HEK293 (cell line): ENCODE data around the gene NCOA7.

Source experiments
- CTCF ChIA-PET: fragments of 350-600 bp; formaldehyde crosslinking; extraction: SDS; loops from one replicate; lab custom pipeline; 2021; ENCODE audit warnings: antibody characterized with exemption; lab: Yijun Ruan, JAX
- POLR2A ChIA-PET: fragments of 300-600 bp; formaldehyde crosslinking; extraction: SDS; loops from one replicate; lab custom pipeline; 2020; ENCODE audit warnings: antibody characterized with exemption, inconsistent platforms; lab: Yijun Ruan, JAX
- H3K27ac ChIP-seq: fragments of 200-500 bp; sonication (Bioruptor generic); 2 replicates; pipeline ENCODE4 v1.5.1; 2014; ENCODE audit warnings: low read depth, low read length, control low read depth, inconsistent platforms; ENCODE audit errors: extremely low read depth
- H3K36me3 ChIP-seq, 2 experiments: fragments of 200-500 bp in 1 of 2; sonication (Bioruptor generic) in 1 of 2; 1 replicate in 1 of 2; 2 replicates in 1 of 2; pipeline ENCODE4 v1.5.1; 2014 to 2017; ENCODE audit warnings: inconsistent platforms in 2 of 2, low read length in 2 of 2; ENCODE audit not compliant: control insufficient read depth in 2 of 2, insufficient read depth in 1 of 2
- H3K4me1 ChIP-seq: fragments of 200-500 bp; sonication (Bioruptor generic); 2 replicates; pipeline ENCODE4 v1.5.1; 2014; ENCODE audit warnings: mild to moderate bottlenecking, low read length, inconsistent platforms; ENCODE audit not compliant: control insufficient read depth, insufficient read depth
- H3K4me3 ChIP-seq: 2 replicates; pipeline ENCODE4 v1.5.1; 2011; ENCODE audit warnings: low read depth, mild to moderate bottlenecking, control low read depth, low read length, moderate library complexity
- H3K9me3 ChIP-seq: fragments of 200-500 bp; sonication (Bioruptor generic); 2 replicates; pipeline ENCODE4 v1.5.1; 2014; ENCODE audit warnings: low read depth, low read length, inconsistent platforms; ENCODE audit not compliant: control insufficient read depth, insufficient read depth
- AEBP2 ChIP-seq: fragments of 450-650 bp; formaldehyde crosslinking; IDR thresholded peaks from 2 replicates; pipeline ENCODE4 v1.5.1; 2016; ENCODE audit warnings: missing biosample characterization, missing genetic modification characterization, borderline replicate concordance
- BCL6B ChIP-seq: fragments of 450-650 bp; formaldehyde crosslinking; IDR thresholded peaks from 2 replicates; pipeline ENCODE4 v1.5.1; 2017; ENCODE audit warnings: missing biosample characterization, missing genetic modification characterization
- FEZF1 ChIP-seq: fragments of 450-650 bp; formaldehyde crosslinking; IDR thresholded peaks from 2 replicates; pipeline ENCODE4 v1.5.1; 2016; ENCODE audit warnings: missing biosample characterization, missing genetic modification characterization
- GLI2 ChIP-seq: fragments of 450-650 bp; formaldehyde crosslinking; IDR thresholded peaks from 2 replicates; pipeline ENCODE4; 2017; ENCODE audit warnings: missing biosample characterization, missing genetic modification characterization, low read depth, borderline replicate concordance
- GLIS1 ChIP-seq: fragments of 450-650 bp; formaldehyde crosslinking; IDR thresholded peaks from 2 replicates; pipeline ENCODE4 v1.5.1; 2016; ENCODE audit warnings: missing biosample characterization, missing genetic modification characterization
- KLF10 ChIP-seq: fragments of 450-650 bp; IDR thresholded peaks from 2 replicates; pipeline ENCODE4 v1.5.1; 2018; ENCODE audit warnings: missing biosample characterization, mild to moderate bottlenecking, missing genetic modification characterization
- PATZ1 ChIP-seq: fragments of 450-650 bp; formaldehyde crosslinking; IDR thresholded peaks from 2 replicates; pipeline ENCODE4 v1.5.1; 2016; ENCODE audit warnings: missing biosample characterization, missing genetic modification characterization
- PRDM4 ChIP-seq: fragments of 450-650 bp; formaldehyde crosslinking; IDR thresholded peaks from 2 replicates; pipeline ENCODE4 v1.5.1; 2017; ENCODE audit warnings: missing biosample characterization, missing genetic modification characterization
- PRDM6 ChIP-seq: fragments of 450-650 bp; formaldehyde crosslinking; IDR thresholded peaks from 2 replicates; pipeline ENCODE4 v1.5.1; 2017; ENCODE audit warnings: missing biosample characterization, missing genetic modification characterization
- TCF7L2 ChIP-seq: IDR thresholded peaks from 2 replicates; pipeline ENCODE4 v1.6.1; 2011; ENCODE audit warnings: low read depth, mild to moderate bottlenecking, inconsistent platforms, low read length, moderate library complexity, borderline replicate concordance
- YY1 ChIP-seq: fragments of 450-650 bp; formaldehyde crosslinking; IDR thresholded peaks from 2 replicates; pipeline ENCODE4 v1.5.1; 2018; ENCODE audit warnings: missing biosample characterization, missing genetic modification characterization
- ZBTB8A ChIP-seq: fragments of 450-650 bp; formaldehyde crosslinking; IDR thresholded peaks from 2 replicates; pipeline ENCODE4 v1.5.1; 2016; ENCODE audit warnings: missing biosample characterization, missing genetic modification characterization
- ZEB2 ChIP-seq: fragments of 450-650 bp; formaldehyde crosslinking; IDR thresholded peaks from 2 replicates; pipeline ENCODE4 v1.5.1; 2016; ENCODE audit warnings: missing biosample characterization, missing genetic modification characterization
- ZNF157 ChIP-seq: fragments of 450-650 bp; formaldehyde crosslinking; IDR thresholded peaks from 2 replicates; pipeline ENCODE4 v1.5.1; 2016; ENCODE audit warnings: missing biosample characterization, missing genetic modification characterization
- ZNF23 ChIP-seq: fragments of 450-650 bp; formaldehyde crosslinking; IDR thresholded peaks from 2 replicates; pipeline ENCODE4 v1.5.1; 2016; ENCODE audit warnings: missing biosample characterization, missing genetic modification characterization, borderline replicate concordance
- ZNF248 ChIP-seq: fragments of 450-650 bp; formaldehyde crosslinking; IDR thresholded peaks from 2 replicates; pipeline ENCODE4 v1.5.1; 2017; ENCODE audit warnings: missing biosample characterization, missing genetic modification characterization
- ZNF366 ChIP-seq: fragments of 450-650 bp; formaldehyde crosslinking; conservative IDR thresholded peaks from 2 replicates; pipeline ENCODE4 v1.5.1; 2016; ENCODE audit warnings: missing biosample characterization, missing genetic modification characterization
- ZNF423 ChIP-seq: fragments of 450-650 bp; formaldehyde crosslinking; IDR thresholded peaks from 2 replicates; pipeline ENCODE4 v1.5.1; 2016; ENCODE audit warnings: missing biosample characterization, missing genetic modification characterization
- ZNF501 ChIP-seq: fragments of 450-650 bp; formaldehyde crosslinking; IDR thresholded peaks from 2 replicates; pipeline ENCODE4 v1.5.1; 2016; ENCODE audit warnings: missing biosample characterization, missing genetic modification characterization
- ZNF514 ChIP-seq: fragments of 450-650 bp; formaldehyde crosslinking; IDR thresholded peaks from 2 replicates; pipeline ENCODE4 v1.5.1; 2016; ENCODE audit warnings: missing biosample characterization, missing genetic modification characterization
- ZNF560 ChIP-seq: fragments of 450-650 bp; formaldehyde crosslinking; IDR thresholded peaks from 2 replicates; pipeline ENCODE4 v1.5.1; 2017; ENCODE audit warnings: missing biosample characterization, missing genetic modification characterization, borderline replicate concordance
- ZNF596 ChIP-seq: fragments of 450-650 bp; IDR thresholded peaks from 2 replicates; pipeline ENCODE4 v1.5.0; 2018; ENCODE audit warnings: missing biosample characterization, mild to moderate bottlenecking, missing genetic modification characterization, moderate library complexity
- ZNF660 ChIP-seq: fragments of 450-650 bp; IDR thresholded peaks from 2 replicates; pipeline ENCODE4 v1.5.1; 2018; ENCODE audit warnings: missing biosample characterization, mild to moderate bottlenecking, missing genetic modification characterization
- ZNF707 ChIP-seq: fragments of 450-650 bp; formaldehyde crosslinking; IDR thresholded peaks from 2 replicates; pipeline ENCODE4 v1.5.1; 2016; ENCODE audit warnings: missing biosample characterization, missing genetic modification characterization
- ZNF776 ChIP-seq: fragments of 450-650 bp; formaldehyde crosslinking; IDR thresholded peaks from 2 replicates; pipeline ENCODE4 v1.5.0; 2017; ENCODE audit warnings: missing biosample characterization, missing genetic modification characterization, borderline replicate concordance
- ZNF792 ChIP-seq: fragments of 450-650 bp; formaldehyde crosslinking; IDR thresholded peaks from 2 replicates; pipeline ENCODE4 v1.5.1; 2016; ENCODE audit warnings: missing biosample characterization, missing genetic modification characterization

NCOA7 gene

GRCh38 chr6:125809570-125810170, 18.9 kb downstream of the NCOA7 start:
- H3K27ac ChIP-seq = no peak overlapping the region
- H3K36me3 ChIP-seq = no peaks in the 10 kb centered on the region
- no peaks in the 10 kb centered on the region for H3K9me3 ChIP-seq
- POLR2A ChIA-PET = interaction anchor here (1.3 kb wide), 1 partner anchor 19 kb away, joined by 8 read pairs; the partner anchor contains the start of gene NCOA7
- peaks cover 22% of the 10 kb centered on the region for H3K4me1 ChIP-seq
- TF ChIP-seq ZNF157 (no peak), ZNF560 (tag by site-specific recombination) (no peak), ZNF660 (tag by site-specific recombination) (no peak), KLF10 (tag by site-specific recombination) (no peak), GLIS1 (tag by site-specific recombination) (no peak), ZNF248 (tag by site-specific recombination) (no peak), ZNF514 (tag by site-specific recombination) (no peak), BCL6B (tag by site-specific recombination) (no peak), TCF7L2 (no peak), ZNF23 (no peak), ZNF366 (tag by site-specific recombination) (no peak), ZNF707 (tag by site-specific recombination) (no peak), AEBP2 (tag by site-specific recombination) (no peak)
- CTCF ChIA-PET = interaction anchor here (0.7 to 4.4 kb wide), 3 partner anchors 19 to 702 kb away, joined by 3 to 21 read pairs (median 3); partner anchors contain the start of gene NCOA7
- H3K4me3 ChIP-seq = no peak overlapping the region

GRCh38 chr6:125810445-125810844, 19.7 kb downstream of the NCOA7 start:
- POLR2A ChIA-PET = interaction anchor here (1.3 to 1.5 kb wide), 2 partner anchors 10 to 20 kb away, joined by 3 to 8 read pairs; partner anchors contain the start of gene NCOA7
- Histone ChIP-seq H3K4me1 (peaks cover 29% of the 10 kb centered on the region), H3K9me3 (no peaks in the 10 kb centered on the region), H3K4me3 (no peak overlapping the region), H3K36me3 (no peaks in the 10 kb centered on the region), H3K27ac (no peak overlapping the region)
- CTCF ChIA-PET = interaction anchor here (0.7 to 4.4 kb wide), 5 partner anchors 19 to 701 kb away, joined by 3 to 21 read pairs (median 3); partner anchors contain the start of gene NCOA7
- TF ChIP-seq ZNF776 (tag by site-specific recombination) (no peak), YY1 (tag by site-specific recombination) (no peak), ZNF501 (tag by site-specific recombination) (no peak), ZNF792 (no peak), ZEB2 (tag by site-specific recombination) (peak; percentile 64; the same call in 1 of the 2 replicates), GLI2 (tag by site-specific recombination) (0 out of 2 replicates have a peak, but pooled peaks have one; percentile 51), PRDM6 (tag by site-specific recombination) (peak; percentile 100), ZNF423 (tag by site-specific recombination) (no peak), FEZF1 (tag by site-specific recombination) (peak; percentile 58), PATZ1 (tag by site-specific recombination) (no peak), ZNF596 (tag by site-specific recombination) (0 out of 2 replicates have a peak, but pooled peaks have one; percentile 11), PRDM4 (tag by site-specific recombination) (0 out of 2 replicates have a peak, but pooled peaks have one; percentile 55), ZBTB8A (tag by site-specific recombination) (peak; percentile 53; the same call in 1 of the 2 replicates)
